A549 (cell line): Measurements from ENCODE around the gene NAA15. TPM values are rescaled to one million over a fixed set of nuclear protein-coding genes. Genes with fewer than 3 reads are reported as not detected.

Source experiments
- ATAC-seq, 2 experiments: fragments of 200-7000 bp in 1 of 2; fragments of >200 bp in 1 of 2; cut with Nextera tagmentation in 1 of 2; cut with Tn5 transposase in 1 of 2; 3 replicates each; pipeline versions ENCODE4 v1.8.0 to v1.9.1; 2018 to 2020; ENCODE audit warnings: mild to moderate bottlenecking in 1 of 2, moderate library complexity in 1 of 2
- CTCF ChIA-PET: fragments of 300-600 bp; sonication (Branson Sonifier 250); formaldehyde crosslinking; extraction: SDS; loops from one replicate; lab custom pipeline; 2021; ENCODE audit warnings: antibody characterized with exemption, inconsistent platforms; lab: Yijun Ruan, JAX
- POLR2A ChIA-PET: fragments of 350-600 bp; formaldehyde crosslinking; extraction: SDS; loops from one replicate; lab custom pipeline; 2021; ENCODE audit warnings: antibody characterized with exemption, inconsistent platforms; lab: Yijun Ruan, JAX
- DNase-seq, 2 experiments: peaks; one replicate each; pipeline versions ENCODE4 v3.0.0 to v3.0.0-alpha.2; 2011 to 2016; ENCODE audit warnings: low read depth in 1 of 2, low spot score in 1 of 2
- FAIRE-seq: peaks from 2 replicates; lab custom pipeline; 2011; peaks lifted over from hg19 to GRCh38; lab: Jason Lieb, UNC
- H3K27ac ChIP-seq, 2 experiments: fragments of >200 bp; sonication (Bioruptor Twin); formaldehyde crosslinking; 3 replicates each; pipeline ENCODE4 v1.5.1; 2016 to 2017
- H3K4me1 ChIP-seq: fragments of >200 bp; sonication (Bioruptor Twin); formaldehyde crosslinking; 3 replicates; pipeline ENCODE4 v1.6.1; 2016
- H3K4me2 ChIP-seq: fragments of >200 bp; sonication (Bioruptor Twin); formaldehyde crosslinking; 3 replicates; pipeline ENCODE4 v1.6.1; 2016
- H3K4me3 ChIP-seq: fragments of >200 bp; sonication (Bioruptor Twin); formaldehyde crosslinking; 3 replicates; pipeline ENCODE4 v1.5.1; 2016
- H3K9me3 ChIP-seq: fragments of >200 bp; sonication (Bioruptor Twin); formaldehyde crosslinking; 3 replicates; pipeline ENCODE4 v1.6.1; 2016
- BHLHE40 ChIP-seq: IDR thresholded peaks from 2 replicates; pipeline ENCODE4 v1.6.1; 2012; ENCODE audit warnings: low read depth, low read length, inconsistent platforms
- CBX8 ChIP-seq: fragments of 200-600 bp; sonication (generic); IDR thresholded peaks from 2 replicates; pipeline ENCODE4 v1.6.1; 2016
- CEBPB ChIP-seq, 2 experiments: fragments of >200 bp in 1 of 2; sonication (Bioruptor Twin) in 1 of 2; formaldehyde crosslinking in 1 of 2; IDR thresholded peaks; 2 replicates each; pipeline ENCODE4 v1.6.1; 2012 to 2016
- CHD4 ChIP-seq: fragments of 200-600 bp; sonication (generic); IDR thresholded peaks from 2 replicates; pipeline ENCODE4 v1.6.1; 2016; ENCODE audit warnings: antibody characterized with exemption, mild to moderate bottlenecking, borderline replicate concordance
- ESRRA ChIP-seq: fragments of 150-350 bp; IDR thresholded peaks from 2 replicates; pipeline ENCODE4 v1.6.1; 2014; ENCODE audit warnings: mild to moderate bottlenecking, low read length, borderline replicate concordance
- FOSL2 ChIP-seq, 2 experiments: fragments of 450-650 bp in 1 of 2; fragments of >200 bp in 1 of 2; sonication (Bioruptor Twin) in 1 of 2; formaldehyde crosslinking; IDR thresholded peaks; 2 replicates each; pipeline versions ENCODE4 v1.5.0 to v1.6.1; 2016 to 2020; ENCODE audit warnings: mild to moderate bottlenecking in 1 of 2, moderate library complexity in 1 of 2
- FOXS1 ChIP-seq: fragments of 250-450 bp; sonication (Bioruptor Pico); IDR thresholded peaks from 2 replicates; pipeline ENCODE4 v1.5.0; 2020; ENCODE audit warnings: mild to moderate bottlenecking, moderate library complexity
- HOXA7 ChIP-seq: fragments of 250-450 bp; sonication (Bioruptor Pico); IDR thresholded peaks from 2 replicates; pipeline ENCODE4 v1.5.0; 2020; ENCODE audit warnings: mild to moderate bottlenecking, moderate library complexity
- HOXB13 ChIP-seq: fragments of 250-450 bp; sonication (Bioruptor Pico); IDR thresholded peaks from 2 replicates; pipeline ENCODE4 v1.5.0; 2020; ENCODE audit warnings: low read depth, mild to moderate bottlenecking, moderate library complexity
- JUN ChIP-seq, 2 experiments: fragments of >200 bp; sonication (Bioruptor Twin); formaldehyde crosslinking; IDR thresholded peaks; 2 replicates in 1 of 2; 3 replicates in 1 of 2; pipeline ENCODE4 v1.6.1; 2016 to 2017
- JUNB ChIP-seq: fragments of >200 bp; sonication (Bioruptor Twin); formaldehyde crosslinking; IDR thresholded peaks from 2 replicates; pipeline ENCODE4 v1.6.1; 2016
- KDM5A ChIP-seq: fragments of 200-600 bp; sonication (generic); IDR thresholded peaks from 2 replicates; pipeline ENCODE4 v1.6.1; 2016; ENCODE audit warnings: antibody characterized with exemption, mild to moderate bottlenecking
- MAFK ChIP-seq: fragments of 450-650 bp; IDR thresholded peaks from 2 replicates; pipeline ENCODE4 v1.6.1; 2014; ENCODE audit not compliant: partially characterized antibody
- MAZ ChIP-seq: fragments of 150-350 bp; IDR thresholded peaks from 2 replicates; pipeline ENCODE4 v1.6.1; 2014; ENCODE audit warnings: antibody characterized with exemption, low read depth, low read length, borderline replicate concordance
- MYC ChIP-seq: IDR thresholded peaks from 2 replicates; pipeline ENCODE4 v1.6.1; 2012; ENCODE audit warnings: mild to moderate bottlenecking, inconsistent platforms, low read length, improper control_type of control experiment, borderline replicate concordance
- PBX3 ChIP-seq: IDR thresholded peaks from 2 replicates; pipeline ENCODE4 v1.6.1; 2012
- POLR2AphosphoS2 ChIP-seq: conservative IDR thresholded peaks from 2 replicates; pipeline ENCODE4 v1.6.1; 2012; ENCODE audit warnings: low read length, improper control_type of control experiment, inconsistent platforms
- RAD21 ChIP-seq, 2 experiments: fragments of >200 bp in 1 of 2; sonication (Bioruptor Twin) in 1 of 2; formaldehyde crosslinking in 1 of 2; IDR thresholded peaks in 1 of 2; conservative IDR thresholded peaks in 1 of 2; 2 replicates in 1 of 2; 3 replicates in 1 of 2; pipeline ENCODE4 v1.6.1; 2012 to 2018; ENCODE audit warnings: inconsistent platforms in 1 of 2
- RARB ChIP-seq: fragments of 250-450 bp; sonication (Bioruptor Pico); IDR thresholded peaks from 2 replicates; pipeline ENCODE4 v1.8.0; 2021; ENCODE audit warnings: mild to moderate bottlenecking, moderate library complexity
- REST ChIP-seq: fragments of 200-600 bp; sonication (generic); IDR thresholded peaks from 2 replicates; pipeline ENCODE4 v1.6.1; 2016; ENCODE audit warnings: antibody characterized with exemption, mild to moderate bottlenecking, moderate library complexity
- TFCP2L1 ChIP-seq: fragments of 250-450 bp; sonication (Bioruptor Pico); IDR thresholded peaks from 2 replicates; pipeline ENCODE4 v1.5.0; 2021; ENCODE audit warnings: mild to moderate bottlenecking
- USF2 ChIP-seq: fragments of 450-650 bp; IDR thresholded peaks from 2 replicates; pipeline ENCODE4 v1.6.1; 2014; ENCODE audit warnings: antibody characterized with exemption
- ZC3H11A ChIP-seq: fragments of 450-650 bp; IDR thresholded peaks from 2 replicates; pipeline ENCODE4 v1.6.1; 2014; ENCODE audit warnings: antibody characterized with exemption, mild to moderate bottlenecking
- ZFP36 ChIP-seq: fragments of 450-650 bp; IDR thresholded peaks from 2 replicates; pipeline ENCODE4 v1.6.1; 2014; ENCODE audit warnings: borderline replicate concordance; ENCODE audit not compliant: partially characterized antibody
- WGBS: methylation state at CpG from one replicate; pipeline ENCODE4 v1.1.6; 2017; ENCODE audit errors: missing lambda C conversion rate; 5-methylcytosine and 5-hydroxymethylcytosine counted together
- polyA plus RNA-seq, 4 experiments: library from polyadenylated mRNA; depleted of rRNA in 3 of 4; stranded (reverse); fragments of >200 nt; fragmentation: RNase III in 1 of 4; extraction: RNeasy Plus Mini Kit Qiagen cat#74134 plus additional on column Dnase treatment in 1 of 4; gene quantifications; 2 replicates in 3 of 4; 3 replicates in 1 of 4; pipeline ENCODE4 v1.2.3, GENCODE V29; 2011 to 2017

Gene NAA15
- polyA plus RNA-seq, 2 of the 4 experiments (the other 2 are of a cell fraction), result 29.2 to 45.2 TPM

GRCh38 chr4:139451997-139452396 is 150.7 kb downstream of the NAA15 start:
- DNase-seq (no peak), FAIRE-seq (no peak), ATAC-seq (no peak)
- Histone ChIP-seq H3K4me1 (peaks cover 35% of the 10 kb centered on the region), H3K4me2 (peak overlapping the region; percentile 90), H3K9me3 (no peaks in the 10 kb centered on the region), H3K4me3 (peak overlapping the region; percentile 91; the same call in 1 of the 3 replicates), H3K27ac (peak overlapping the region; percentile 99; a peak in 5 of 6 replicates)
- ChIA-PET POLR2A (no interaction called here), CTCF (interaction anchor here (2.1 kb wide), 1 partner anchor 11 kb away, joined by 8 read pairs; no protein-coding TSS in a partner anchor)
- 52% methylated on average over 1 of the region's 1 CpG for WGBS
- TF ChIP-seq PBX3 (no peak), FOXS1 (CRISPR knock-in tag) (no peak), MAFK (peak; percentile 80)

GRCh38 chr4:139453041-139453370 is 151.7 kb downstream of the NAA15 start:
- POLR2A ChIA-PET, result interaction anchor here (0.5 to 1.3 kb wide), 10 partner anchors 8 to 484 kb away, joined by 3 to 7 read pairs (median 4); partner anchors contain the start of genes NAA15 and SETD7
- DNase-seq, result peak; percentile 70 to 84
- Histone ChIP-seq H3K4me3 (peak overlapping the region; percentile 91), H3K4me2 (peak overlapping the region; percentile 90), H3K27ac (peak overlapping the region; percentile 99), H3K4me1 (peaks cover 45% of the 10 kb centered on the region), H3K9me3 (no peaks in the 10 kb centered on the region)
- no peak for FAIRE-seq
- 0 out of 2 replicates have a peak, but pooled peaks have one; percentile 11 for TF ChIP-seq USF2
- no peak for TF ChIP-seq JUNB
- TF ChIP-seq RARB (CRISPR knock-in tag), result no peak
- TF ChIP-seq ZFP36, result no peak
- no peak for TF ChIP-seq JUN (IDR thresholded peaks at IDR 0.05)
- TF ChIP-seq ESRRA, result no peak
- no peak for TF ChIP-seq ZC3H11A
- TF ChIP-seq CEBPB (IDR thresholded peaks at IDR 0.05), result no peak
- TF ChIP-seq FOSL2 (IDR thresholded peaks at IDR 0.05), result no peak
- TF ChIP-seq FOSL2 (CRISPR knock-in tag; IDR thresholded peaks at IDR 0.05), result no peak
- TF ChIP-seq RAD21 (conservative IDR thresholded peaks at IDR 0.05 in 1 of 2, IDR thresholded peaks at IDR 0.05 in 1 of 2), result 0 out of 5 replicates have a peak, but pooled peaks of 1 of the 2 experiments have one; percentile 5
- no peak; the same call in 1 of the 2 replicates for TF ChIP-seq MYC
- CTCF ChIA-PET, result interaction anchor here (0.8 to 2.1 kb wide), 5 partner anchors 10 to 154 kb away, joined by 3 to 8 read pairs (median 5); no protein-coding TSS in a partner anchor
- WGBS, result 2% methylated on average over 8 of the region's 15 CpGs
- ATAC-seq, result peak; percentile 72 to 73

GRCh38 chr4:139453371-139454110 is 152.2 kb downstream of the NAA15 start:
- DNase-seq (peak; percentile 76 to 97), FAIRE-seq (no peak), ATAC-seq (peak; percentile 94 to 95)
- H3K9me3 ChIP-seq, result no peaks in the 10 kb centered on the region
- H3K4me1 ChIP-seq, result peaks cover 51% of the 10 kb centered on the region
- ChIA-PET POLR2A (interaction anchor here (0.5 to 1.3 kb wide), 9 partner anchors 8 to 484 kb away, joined by 3 to 7 read pairs (median 4); partner anchors contain the start of genes NAA15 and SETD7), CTCF (interaction anchor here (0.8 to 2.1 kb wide), 5 partner anchors 9 to 153 kb away, joined by 3 to 8 read pairs (median 5); no protein-coding TSS in a partner anchor)
- no CpG with 5 or more reads among the region's 76 CpGs for WGBS
- H3K27ac ChIP-seq, result peak overlapping the region; percentile 99
- H3K4me3 ChIP-seq, result peak overlapping the region; percentile 91
- H3K4me2 ChIP-seq, result peak overlapping the region; percentile 90
- TF ChIP-seq MAFK, result no peak
- no peak for TF ChIP-seq BHLHE40
- TF ChIP-seq PBX3, result no peak
- no peak for TF ChIP-seq KDM5A
- peak; percentile 95 for TF ChIP-seq REST
- TF ChIP-seq POLR2AphosphoS2, result no peak
- TF ChIP-seq HOXA7, result no peak
- TF ChIP-seq JUNB, result no peak
- no peak for TF ChIP-seq HOXB13
- TF ChIP-seq CBX8, result no peak
- no peak for TF ChIP-seq TFCP2L1
- no peak for TF ChIP-seq MAZ
- peak; percentile 1; the same call in 1 of the 2 replicates for TF ChIP-seq MYC
- TF ChIP-seq CHD4, result no peak
- no peak for TF ChIP-seq CEBPB (IDR thresholded peaks at IDR 0.05)
